Measurements from ENCODE around the gene MNAT1. TPM values are rescaled to one million over a fixed set of nuclear protein-coding genes. Genes with fewer than 3 reads are reported as not detected.

Gene MNAT1
- total and polyA plus RNA-seq, 9 of the 15 experiments (the other 6 are each of a cell fraction or from before 2014, with no cell fraction given): 37.8 to 83.3 (median 60.4) TPM

- WGBS (ENCODE audit: insufficient coverage, low coverage, missing lambda C conversion rate): 90% methylated on average over 3 of the region's 3 CpGs
- TF ChIP-seq SNIP1 (IDR thresholded peaks at IDR 0.05; ENCODE audit: low read depth) (no peak), UBTF (IDR thresholded peaks at IDR 0.05; ENCODE audit: borderline replicate concordance in 1 of 2, low read depth in 2 of 2, low read length in 2 of 2) (no peak), BHLHE40 (IDR thresholded peaks at IDR 0.05; ENCODE audit: low read length) (no peak), CLOCK (CRISPR knock-in tag; IDR thresholded peaks at IDR 0.05; ENCODE audit: borderline replicate concordance) (no peak), CTBP1 (IDR thresholded peaks at IDR 0.05; ENCODE audit: borderline replicate concordance) (no peak), BRF1 (IDR thresholded peaks at IDR 0.05; ENCODE audit: borderline replicate concordance, extremely low read depth, insufficient read length) (no peak), ZNF316 (IDR thresholded peaks at IDR 0.05) (no peak), ZNF561 (CRISPR knock-in tag; conservative IDR thresholded peaks at IDR 0.05) (no peak), CCAR2 (IDR thresholded peaks at IDR 0.05; ENCODE audit: low read depth, low read length) (no peak), RREB1 (CRISPR knock-in tag; IDR thresholded peaks at IDR 0.05) (no peak), MYNN (IDR thresholded peaks at IDR 0.05) (no peak), MYNN (CRISPR knock-in tag; IDR thresholded peaks at IDR 0.05) (no peak)
Measured at GRCh38 chr14:60915781-60916180, 181.2 kb downstream of the MNAT1 start.

More at GRCh38 chr14:60915781-60916180, 181.2 kb downstream of the MNAT1 start:
- FAIRE-seq (no peak), DNase-seq (ENCODE audit: extremely low read depth in 1 of 4, low spot score in 3 of 4) (no peak), ATAC-seq (no peak)
- Histone ChIP-seq H2AFZ (ENCODE audit: low read depth, low read length) (no peak overlapping the region), H3K27me3 (ENCODE audit: control insufficient read depth in 2 of 2, insufficient read depth in 2 of 2, low read length in 2 of 2) (no peaks in the 10 kb centered on the region), H3K4me3 (no peak overlapping the region), H3K4me2 (ENCODE audit: insufficient read depth, low read length) (no peak overlapping the region), H3K9me3 (replicated peaks; ENCODE audit: control insufficient read depth, insufficient read depth, low read depth, low read length) (no peaks in the 10 kb centered on the region), H3K9ac (ENCODE audit: insufficient read depth in 1 of 2, low read depth in 2 of 2, low read length in 2 of 2) (no peak overlapping the region), H3K36me3 (ENCODE audit: control insufficient read depth, insufficient read depth, low read length) (no peaks in the 10 kb centered on the region), H3K4me1 (replicated peaks in 1 of 2; ENCODE audit: control insufficient read depth in 2 of 2, insufficient read depth in 2 of 2, low read length in 2 of 2) (no peaks in the 10 kb centered on the region), H4K20me1 (replicated peaks; ENCODE audit: control insufficient read depth, insufficient read depth, low read length) (no peaks in the 10 kb centered on the region), H3K27ac (ENCODE audit: extremely low read depth, low read depth, low read length) (no peak overlapping the region), H3K9me1 (ENCODE audit: control insufficient read depth, insufficient read depth, low read length) (no peaks in the 10 kb centered on the region), H3K79me2 (ENCODE audit: control insufficient read depth, insufficient read depth, low read length) (no peaks in the 10 kb centered on the region)
- BruUV-seq (replicated peaks): no TSS peak
- ChIA-PET CTCF (ENCODE audit: low intra/inter-chr PET ratio) (no interaction called here), POLR2A (no interaction called here)
- intact Hi-C loops (cut with micrococcal nuclease): no loop called here
- in situ Hi-C loops (cut with MboI): no loop called here

Data from K562 (cell line).